HL-60 (cell line): ENCODE results near the gene LILRB3.

Experiments
- DNase-seq, 2 experiments: peaks; one replicate each; pipeline ENCODE4 v3.0.0-alpha.2; 2010 to 2020; ENCODE audit warnings: low read depth in 1 of 2, low spot score in 1 of 2
- H3K27ac ChIP-seq: fragments of 250-450 bp; sonication (Bioruptor Pico); replicated peaks from 2 replicates; pipeline ENCODE4 v1.5.1; 2020; ENCODE audit warnings: mild to moderate bottlenecking, moderate library complexity
- H3K27me3 ChIP-seq: fragments of 250-450 bp; sonication (Bioruptor Pico); 2 replicates; pipeline ENCODE4 v1.5.1; 2021; ENCODE audit warnings: mild to moderate bottlenecking, moderate library complexity; ENCODE audit not compliant: insufficient read depth, poor library complexity, severe bottlenecking
- H3K4me3 ChIP-seq: replicated peaks from 2 replicates; pipeline ENCODE4 v1.5.1; 2011; ENCODE audit warnings: mild to moderate bottlenecking, control low read depth, low read length; ENCODE audit not compliant: insufficient read depth
- CTCF ChIP-seq: IDR thresholded peaks from one replicate; pipeline ENCODE4 v1.5.1; 2011; ENCODE audit warnings: low read length, control low read depth, inconsistent platforms; ENCODE audit not compliant: insufficient read depth
- GABPA ChIP-seq: IDR thresholded peaks from 2 replicates; pipeline ENCODE4 v1.6.1; 2012; ENCODE audit warnings: low read depth
- POLR2AphosphoS5 ChIP-seq: IDR thresholded peaks from 2 replicates; pipeline ENCODE4 v1.6.1; 2012; ENCODE audit warnings: low read depth
- SPI1 ChIP-seq: IDR thresholded peaks from 2 replicates; pipeline ENCODE4 v1.6.1; 2012; ENCODE audit warnings: low read depth, mild to moderate bottlenecking, borderline replicate concordance
- TF ChIP-seq, protein P1 (sequence below): IDR thresholded peaks from 2 replicates; pipeline ENCODE4 v1.6.1; 2012; ENCODE audit warnings: low read depth; ENCODE audit not compliant: insufficient replicate concordance

LILRB3 gene

DNA sequence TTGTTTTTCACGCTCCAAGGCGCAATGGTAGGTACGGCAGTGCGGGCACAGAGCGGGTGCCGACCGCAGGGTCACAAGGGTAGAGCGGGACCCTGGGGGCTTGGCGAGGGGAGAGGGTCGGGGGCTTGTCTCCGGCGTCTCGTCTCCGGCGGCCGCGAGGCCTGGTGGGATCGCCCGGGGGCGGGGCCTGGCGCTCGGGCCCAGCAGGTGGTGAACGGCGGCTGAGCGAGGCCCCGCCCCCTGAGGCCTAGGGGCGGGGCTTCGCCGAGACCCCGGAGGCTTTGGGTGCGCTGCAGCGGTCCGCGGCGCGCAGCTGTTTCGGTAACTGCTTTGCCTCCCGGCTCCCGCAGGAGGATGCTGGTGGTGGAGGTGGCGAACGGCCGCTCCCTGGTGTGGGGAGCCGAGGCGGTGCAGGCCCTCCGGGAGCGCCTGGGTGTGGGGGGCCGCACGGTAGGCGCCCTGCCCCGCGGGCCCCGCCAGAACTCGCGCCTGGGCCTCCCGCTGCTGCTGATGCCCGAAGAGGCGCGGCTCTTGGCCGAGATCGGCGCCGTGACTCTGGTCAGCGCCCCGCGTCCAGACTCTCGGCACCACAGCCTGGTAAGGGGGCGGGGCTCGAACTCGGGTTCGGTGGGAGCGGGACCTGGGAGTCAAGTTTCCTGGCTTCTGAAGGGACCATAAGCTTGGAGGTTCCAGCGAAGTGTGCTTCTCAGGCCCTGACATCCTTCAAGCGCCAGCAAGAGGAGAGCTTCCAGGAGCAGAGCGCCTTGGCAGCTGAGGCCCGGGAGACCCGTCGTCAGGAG lies 31.6 kb downstream of the LILRB3 start, which contains the start of gene TSEN34:
Gene TSEN34, plus strand, starts transcription at position 298 of the 800 bp plus-strand sequence. Its CDS starts 57 bp downstream, at position 355.
- TF ChIP-seq GABPA (no peak), SPI1 (no peak), POLR2AphosphoS5 (peak; percentile 52; the same call in 1 of the 2 replicates)
- TF ChIP-seq, protein P1, sequence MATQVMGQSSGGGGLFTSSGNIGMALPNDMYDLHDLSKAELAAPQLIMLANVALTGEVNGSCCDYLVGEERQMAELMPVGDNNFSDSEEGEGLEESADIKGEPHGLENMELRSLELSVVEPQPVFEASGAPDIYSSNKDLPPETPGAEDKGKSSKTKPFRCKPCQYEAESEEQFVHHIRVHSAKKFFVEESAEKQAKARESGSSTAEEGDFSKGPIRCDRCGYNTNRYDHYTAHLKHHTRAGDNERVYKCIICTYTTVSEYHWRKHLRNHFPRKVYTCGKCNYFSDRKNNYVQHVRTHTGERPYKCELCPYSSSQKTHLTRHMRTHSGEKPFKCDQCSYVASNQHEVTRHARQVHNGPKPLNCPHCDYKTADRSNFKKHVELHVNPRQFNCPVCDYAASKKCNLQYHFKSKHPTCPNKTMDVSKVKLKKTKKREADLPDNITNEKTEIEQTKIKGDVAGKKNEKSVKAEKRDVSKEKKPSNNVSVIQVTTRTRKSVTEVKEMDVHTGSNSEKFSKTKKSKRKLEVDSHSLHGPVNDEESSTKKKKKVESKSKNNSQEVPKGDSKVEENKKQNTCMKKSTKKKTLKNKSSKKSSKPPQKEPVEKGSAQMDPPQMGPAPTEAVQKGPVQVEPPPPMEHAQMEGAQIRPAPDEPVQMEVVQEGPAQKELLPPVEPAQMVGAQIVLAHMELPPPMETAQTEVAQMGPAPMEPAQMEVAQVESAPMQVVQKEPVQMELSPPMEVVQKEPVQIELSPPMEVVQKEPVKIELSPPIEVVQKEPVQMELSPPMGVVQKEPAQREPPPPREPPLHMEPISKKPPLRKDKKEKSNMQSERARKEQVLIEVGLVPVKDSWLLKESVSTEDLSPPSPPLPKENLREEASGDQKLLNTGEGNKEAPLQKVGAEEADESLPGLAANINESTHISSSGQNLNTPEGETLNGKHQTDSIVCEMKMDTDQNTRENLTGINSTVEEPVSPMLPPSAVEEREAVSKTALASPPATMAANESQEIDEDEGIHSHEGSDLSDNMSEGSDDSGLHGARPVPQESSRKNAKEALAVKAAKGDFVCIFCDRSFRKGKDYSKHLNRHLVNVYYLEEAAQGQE = no peak
- Histone ChIP-seq H3K27ac (peak within 1 kb of the TSS; percentile 98), H3K4me3 (peak within 1 kb of the TSS; percentile 80), H3K27me3 (no peaks in the 10 kb centered on the region)
- DNase-seq = peak in 1 of 2 experiments; percentile 22

DNA sequence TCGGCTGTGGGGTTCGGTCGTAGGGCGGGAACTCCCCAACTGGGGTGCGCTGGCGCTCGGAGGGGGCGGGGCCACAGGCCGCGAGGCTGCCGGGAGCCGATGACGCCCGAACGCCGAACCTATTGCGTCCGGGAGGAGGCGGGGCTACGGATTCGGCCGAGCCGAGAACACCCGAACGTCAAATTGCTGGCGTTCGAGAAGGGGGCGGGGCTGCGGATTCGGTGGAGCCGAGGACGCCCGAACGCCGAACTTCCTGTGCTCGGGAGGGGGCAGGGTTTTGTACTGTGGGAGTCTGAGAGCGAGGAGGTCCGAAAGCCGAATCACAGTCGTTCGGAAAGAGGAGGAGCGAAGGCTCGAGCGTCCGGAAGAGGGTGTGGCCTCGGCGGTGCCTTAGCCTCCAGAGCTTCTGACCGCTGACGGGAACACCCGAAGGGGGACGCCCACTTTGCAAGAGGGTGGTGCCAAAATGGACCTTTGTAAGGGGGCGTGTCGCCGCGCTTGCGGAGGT lies 32.2 kb downstream of the LILRB3 start:
- peak; percentile 98 to 99 for DNase-seq
- H3K27me3 ChIP-seq = no peaks in the 10 kb centered on the region
- H3K4me3 ChIP-seq = peak overlapping the region; percentile 80
- no peak for TF ChIP-seq CTCF
- no peak for TF ChIP-seq GABPA
- TF ChIP-seq, protein P1 = no peak
- peak overlapping the region; percentile 98 for H3K27ac ChIP-seq

DNA sequence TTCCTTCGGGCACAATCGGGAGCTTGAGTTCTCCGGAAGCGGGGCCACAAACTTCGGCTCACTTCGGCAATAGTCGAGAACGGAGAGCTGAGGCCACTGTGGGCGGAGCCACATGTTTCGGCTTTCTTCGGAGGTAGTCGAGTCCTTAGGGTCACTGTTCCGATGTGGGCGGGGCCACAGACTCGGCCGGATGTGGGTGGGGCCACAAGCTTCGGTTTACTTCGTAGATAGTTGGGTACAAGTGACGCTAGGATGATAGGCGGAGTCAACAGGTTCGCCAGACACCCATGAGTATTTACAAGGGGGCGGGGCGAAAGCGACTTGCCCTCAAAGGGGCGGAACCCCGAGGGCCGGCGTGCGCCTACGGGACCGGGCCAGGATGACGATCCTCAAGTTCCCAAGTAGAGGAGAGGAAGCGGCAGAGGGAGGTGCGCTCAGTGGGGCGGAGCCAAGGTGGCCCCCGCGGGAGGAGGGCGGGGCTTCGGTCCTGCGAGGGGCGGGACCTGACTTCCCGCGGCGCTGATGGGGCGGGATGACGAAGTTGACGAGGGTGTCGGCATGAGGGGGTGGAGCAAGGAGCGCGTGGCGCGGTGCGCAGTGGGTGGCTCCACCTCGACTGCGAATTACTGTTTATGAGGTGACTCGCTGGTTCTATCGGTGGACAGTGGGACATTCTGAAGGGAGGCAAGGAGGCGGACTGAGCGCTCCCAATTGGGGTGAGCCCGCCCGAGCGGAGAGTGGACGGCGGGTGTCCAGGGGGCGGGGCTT lies 32.9 kb downstream of the LILRB3 start:
- Histone ChIP-seq H3K4me3 (peak overlapping the region; percentile 49), H3K27ac (peak overlapping the region; percentile 98), H3K27me3 (no peaks in the 10 kb centered on the region)
- peak; percentile 99 to 100 for DNase-seq
- TF ChIP-seq SPI1 (peak; percentile 85; the same call in 1 of the 2 replicates), CTCF (no peak), POLR2AphosphoS5 (peak; percentile 76)
